ENCODE measurements around the gene SNX33. TPM values are rescaled to one million over a fixed set of nuclear protein-coding genes. Genes with fewer than 3 reads are reported as not detected.
"Not testable (repeated sequence)": the region's sequence is repeated elsewhere in the genome, so short reads cannot be mapped to it uniquely, and the experiment has no call there.

The SNX33 gene
- polyA plus RNA-seq, 4 donors = 11.0 to 19.8 (median 15.2) TPM

DNA sequence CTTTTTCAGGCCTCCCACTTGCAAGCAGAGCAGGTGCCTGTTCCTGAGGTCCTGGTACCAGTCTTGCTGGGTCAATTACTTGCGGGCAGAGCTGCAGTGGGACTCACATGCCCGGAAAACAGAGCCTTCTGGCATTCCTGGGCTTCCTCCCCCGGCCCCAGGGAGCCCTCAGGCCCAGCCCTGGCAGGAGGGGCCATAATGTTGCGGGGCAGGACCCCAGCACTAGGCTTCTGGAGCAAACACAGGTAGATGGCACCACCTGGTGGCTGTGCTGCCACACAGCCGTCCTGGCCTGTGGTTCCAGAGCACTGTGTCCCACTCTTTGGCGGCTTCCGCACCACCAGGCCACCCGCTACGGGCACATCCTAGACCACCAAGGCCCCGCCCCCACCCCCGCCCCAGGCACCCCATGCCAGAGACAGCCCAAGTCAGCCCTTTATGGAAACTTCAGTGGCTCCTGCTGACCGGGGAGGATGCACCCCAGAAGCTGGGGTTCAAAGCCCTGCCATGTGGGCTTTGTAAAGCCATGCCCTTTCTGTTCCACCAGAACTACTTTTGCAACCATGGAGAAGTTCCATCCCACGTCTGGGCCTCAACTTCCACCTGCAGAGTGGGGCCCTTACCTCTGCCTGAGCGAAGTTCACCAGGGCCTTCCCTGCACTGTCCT, 36.1 kb downstream of the SNX33 start:
- WGBS, 3 donors = 12 to 25% (median 17%) methylated on average over 13 to 14 of the region's 14 CpGs
- FAIRE-seq = not testable (repeated sequence)
- peak; percentile 50 to 80 for DNase-seq

DNA sequence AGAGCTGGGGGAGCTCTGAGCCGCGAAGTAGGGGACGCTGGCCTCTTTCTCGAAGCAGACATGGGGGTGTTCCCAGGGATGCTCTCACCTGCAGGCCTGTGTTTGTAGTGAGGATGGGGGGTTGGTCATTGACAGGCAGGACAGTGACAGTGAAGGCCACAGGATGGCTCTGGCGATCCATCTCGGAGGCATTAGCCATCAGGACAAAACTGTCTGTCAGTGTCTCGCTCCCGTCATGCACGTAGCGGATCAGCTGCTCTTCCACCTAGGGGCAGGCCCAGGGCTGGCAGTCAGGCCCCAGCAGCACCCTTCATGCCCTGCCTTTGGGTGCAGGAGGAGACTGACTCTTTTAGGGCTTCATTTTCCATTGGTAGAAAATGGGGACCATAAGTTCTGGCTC, 36.9 kb downstream of the SNX33 start:
- Histone ChIP-seq H3K4me3 (ENCODE audit: low read depth in 1 of 3, low read length in 3 of 3) (no peak overlapping the region), H3K27ac (ENCODE audit: low read depth in 1 of 3, low read length in 2 of 3) (no peak overlapping the region), H3K9me3 (ENCODE audit: control insufficient read depth in 2 of 2, insufficient read depth in 1 of 2, low read depth in 1 of 2, low read length in 1 of 2) (no peaks in the 10 kb centered on the region), H3K36me3 (ENCODE audit: control insufficient read depth in 3 of 3, insufficient read depth in 2 of 3, low read depth in 1 of 3, low read length in 3 of 3) (peaks cover 0 to 22% (median 0%) of the 10 kb centered on the region in 3 donors), H3K4me1 (ENCODE audit: control insufficient read depth in 3 of 3, insufficient read depth in 2 of 3, low read depth in 1 of 3, low read length in 2 of 3) (peaks cover 0 to 15% (median 0%) of the 10 kb centered on the region in 3 donors), H3K27me3 (ENCODE audit: control insufficient read depth in 3 of 3, insufficient read depth in 3 of 3, low read length in 3 of 3) (no peaks in the 10 kb centered on the region)
- no peak for FAIRE-seq
- WGBS, 3 donors = 88 to 92% (median 89%) methylated on average over 10 of the region's 10 CpGs
- DNase-seq = no peak

More for the DNA sequence above, 36.1 kb downstream of the SNX33 start:
- Histone ChIP-seq H3K4me1 (ENCODE audit: control insufficient read depth in 3 of 3, insufficient read depth in 2 of 3, low read depth in 1 of 3, low read length in 2 of 3) (peaks cover 0 to 15% (median 0%) of the 10 kb centered on the region in 3 donors), H3K36me3 (ENCODE audit: control insufficient read depth in 3 of 3, insufficient read depth in 2 of 3, low read depth in 1 of 3, low read length in 3 of 3) (peaks cover 0 to 16% (median 0%) of the 10 kb centered on the region in 3 donors)
- H3K27ac ChIP-seq (ENCODE audit: low read depth in 1 of 3, low read length in 2 of 3); H3K27me3 ChIP-seq (ENCODE audit: control insufficient read depth in 3 of 3, insufficient read depth in 3 of 3, low read length in 3 of 3); H3K9me3 ChIP-seq (ENCODE audit: control insufficient read depth in 2 of 2, insufficient read depth in 1 of 2, low read depth in 1 of 2, low read length in 1 of 2); H3K4me3 ChIP-seq (ENCODE audit: low read depth in 1 of 3, low read length in 3 of 3): not testable (repeated sequence)

DNA sequence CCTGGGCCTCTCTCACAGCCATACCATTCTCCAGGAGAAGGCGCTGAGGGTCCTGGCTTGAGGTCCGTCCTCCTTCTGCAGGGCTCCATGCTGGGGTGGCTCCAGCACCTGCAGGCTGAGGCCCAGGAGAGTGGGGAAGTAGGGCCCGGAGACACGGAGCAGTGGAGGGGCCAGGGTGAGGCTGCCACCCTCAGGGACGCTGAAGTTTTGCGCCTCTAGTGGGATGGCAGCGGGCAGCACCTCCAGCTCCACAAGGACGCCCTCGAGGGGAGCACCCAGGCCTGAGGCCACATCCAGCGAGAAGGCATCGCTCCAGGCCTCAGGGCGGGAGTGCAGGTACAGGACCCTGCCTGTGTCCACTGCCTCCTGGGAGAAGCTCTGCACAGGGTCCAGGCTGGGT, 37.5 kb downstream of the SNX33 start:
- no peaks in the 10 kb centered on the region for H3K27me3 ChIP-seq (ENCODE audit: control insufficient read depth in 3 of 3, insufficient read depth in 3 of 3, low read length in 3 of 3)
- H3K4me1 ChIP-seq (ENCODE audit: control insufficient read depth in 3 of 3, insufficient read depth in 2 of 3, low read depth in 1 of 3, low read length in 2 of 3) = peaks cover 0 to 11% (median 0%) of the 10 kb centered on the region in 3 donors
- no peaks in the 10 kb centered on the region for H3K9me3 ChIP-seq (ENCODE audit: control insufficient read depth in 2 of 2, insufficient read depth in 1 of 2, low read depth in 1 of 2, low read length in 1 of 2)
- FAIRE-seq (no peak), DNase-seq (no peak)
- H3K36me3 ChIP-seq (ENCODE audit: control insufficient read depth in 3 of 3, insufficient read depth in 2 of 3, low read depth in 1 of 3, low read length in 3 of 3) = peaks cover 0 to 22% (median 0%) of the 10 kb centered on the region in 3 donors
- H3K27ac ChIP-seq (ENCODE audit: low read depth in 1 of 3, low read length in 2 of 3) = no peak overlapping the region
- 72 to 80% (median 78%) methylated on average over 12 of the region's 12 CpGs for WGBS, 3 donors
- no peak overlapping the region for H3K4me3 ChIP-seq (ENCODE audit: low read depth in 1 of 3, low read length in 3 of 3)

DNA sequence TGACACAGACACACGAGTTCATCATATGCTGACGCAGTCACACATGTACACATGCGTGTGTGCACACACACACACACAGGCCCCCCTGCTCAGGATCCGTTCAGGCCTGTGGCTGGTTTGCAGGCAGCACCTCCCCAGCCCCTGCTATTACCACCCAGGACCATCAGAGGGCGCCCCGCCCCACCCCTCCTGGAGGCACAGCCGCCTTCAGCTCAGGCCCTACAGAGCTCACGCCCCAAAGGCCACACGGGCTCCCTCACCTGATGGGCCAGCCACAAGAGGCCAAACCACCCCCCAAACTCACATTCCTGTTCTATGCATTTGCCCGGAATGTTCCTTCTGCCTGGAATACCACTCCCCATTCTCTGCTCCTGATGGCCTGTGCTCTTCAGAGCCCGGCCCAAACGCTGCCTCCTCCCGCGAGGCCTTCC, 38.5 kb downstream of the SNX33 start:
- H3K4me1 ChIP-seq (ENCODE audit: control insufficient read depth in 3 of 3, insufficient read depth in 2 of 3, low read depth in 1 of 3, low read length in 2 of 3); H3K27ac ChIP-seq (ENCODE audit: low read depth in 1 of 3, low read length in 2 of 3); FAIRE-seq; H3K9me3 ChIP-seq (ENCODE audit: control insufficient read depth in 2 of 2, insufficient read depth in 1 of 2, low read depth in 1 of 2, low read length in 1 of 2); H3K27me3 ChIP-seq (ENCODE audit: control insufficient read depth in 3 of 3, insufficient read depth in 3 of 3, low read length in 3 of 3); H3K4me3 ChIP-seq (ENCODE audit: low read depth in 1 of 3, low read length in 3 of 3): not testable (repeated sequence)
- DNase-seq = peak; percentile 60 to 80
- WGBS, 3 donors = 29 to 33% (median 30%) methylated on average over 13 to 14 of the region's 14 CpGs
- peaks cover 0 to 21% (median 0%) of the 10 kb centered on the region in 3 donors for H3K36me3 ChIP-seq (ENCODE audit: control insufficient read depth in 3 of 3, insufficient read depth in 2 of 3, low read depth in 1 of 3, low read length in 3 of 3)

DNA sequence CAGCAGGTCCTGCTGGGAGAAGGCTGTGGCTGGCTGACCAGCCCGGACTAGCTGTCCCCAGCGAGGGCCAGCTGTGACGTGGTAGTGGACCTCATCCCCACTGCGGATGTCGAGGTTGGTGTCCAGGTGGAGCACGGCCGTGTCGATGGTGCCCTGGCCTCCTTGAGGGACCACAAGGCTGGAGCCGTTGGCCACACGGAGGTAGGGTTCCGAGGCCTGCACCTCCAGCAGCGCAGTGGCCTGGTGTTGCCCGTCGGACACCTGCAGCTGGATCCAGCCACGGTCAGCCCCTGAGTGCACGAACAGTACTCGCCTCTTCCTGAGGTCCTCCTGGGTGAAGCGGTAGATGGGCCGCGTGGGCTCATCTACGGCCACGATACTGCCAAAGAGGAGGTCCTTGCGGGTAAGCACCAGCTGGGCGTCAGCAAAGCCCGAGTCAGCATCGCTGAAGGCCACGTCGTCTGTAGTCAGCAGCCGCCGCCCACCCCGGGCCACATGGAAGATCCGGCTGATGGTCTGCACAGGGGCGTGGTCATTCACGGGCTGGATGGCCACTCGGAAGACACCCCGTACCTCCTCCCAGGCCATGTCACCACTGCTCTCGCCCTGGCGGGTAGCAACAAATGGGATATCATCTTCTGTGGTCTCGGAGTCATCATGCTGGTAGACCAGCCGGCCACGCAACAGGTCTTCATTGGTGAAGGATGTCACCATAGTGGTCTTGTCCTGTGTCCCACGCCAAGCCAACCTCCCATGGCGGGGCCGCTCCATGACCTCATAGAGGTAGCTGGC, 40.0 kb downstream of the SNX33 start:
- FAIRE-seq (no peak), DNase-seq (no peak)
- Histone ChIP-seq H3K27me3 (ENCODE audit: control insufficient read depth in 3 of 3, insufficient read depth in 3 of 3, low read length in 3 of 3) (no peaks in the 10 kb centered on the region), H3K9me3 (ENCODE audit: control insufficient read depth in 2 of 2, insufficient read depth in 1 of 2, low read depth in 1 of 2, low read length in 1 of 2) (no peaks in the 10 kb centered on the region), H3K27ac (ENCODE audit: low read depth in 1 of 3, low read length in 2 of 3) (no peak overlapping the region), H3K4me1 (ENCODE audit: control insufficient read depth in 3 of 3, insufficient read depth in 2 of 3, low read depth in 1 of 3, low read length in 2 of 3) (peaks cover 0 to 8% (median 0%) of the 10 kb centered on the region in 3 donors), H3K4me3 (ENCODE audit: low read depth in 1 of 3, low read length in 3 of 3) (no peak overlapping the region), H3K36me3 (ENCODE audit: control insufficient read depth in 3 of 3, insufficient read depth in 2 of 3, low read depth in 1 of 3, low read length in 3 of 3) (peaks cover 0 to 18% (median 0%) of the 10 kb centered on the region in 3 donors)
- 89 to 90% (median 89%) methylated on average over 42 to 44 of the region's 44 CpGs for WGBS, 3 donors

DNA sequence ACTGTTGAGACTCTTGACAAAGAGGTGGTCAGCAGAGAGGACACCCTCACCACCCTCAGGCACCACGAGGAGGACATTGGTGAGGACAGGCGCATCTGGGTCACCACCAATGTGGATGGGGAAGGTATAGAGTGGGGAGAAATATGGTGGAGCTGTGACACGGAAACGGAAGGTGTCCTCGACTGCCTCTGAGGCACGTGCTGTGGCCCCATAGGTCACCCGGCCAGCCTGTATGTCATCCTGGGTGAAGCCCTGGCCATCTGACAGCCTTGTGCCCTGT, 40.5 kb downstream of the SNX33 start:
- 86 to 91% (median 90%) methylated on average over 7 of the region's 7 CpGs for WGBS, 3 donors
- H3K4me1 ChIP-seq (ENCODE audit: control insufficient read depth in 3 of 3, insufficient read depth in 2 of 3, low read depth in 1 of 3, low read length in 2 of 3) = peaks cover 0 to 8% (median 0%) of the 10 kb centered on the region in 3 donors
- no peak for DNase-seq
- H3K27ac ChIP-seq (ENCODE audit: low read depth in 1 of 3, low read length in 2 of 3) = no peak overlapping the region
- no peaks in the 10 kb centered on the region for H3K9me3 ChIP-seq (ENCODE audit: control insufficient read depth in 2 of 2, insufficient read depth in 1 of 2, low read depth in 1 of 2, low read length in 1 of 2)
- peaks cover 0 to 18% (median 0%) of the 10 kb centered on the region in 3 donors for H3K36me3 ChIP-seq (ENCODE audit: control insufficient read depth in 3 of 3, insufficient read depth in 2 of 3, low read depth in 1 of 3, low read length in 3 of 3)
- FAIRE-seq = no peak
- H3K4me3 ChIP-seq (ENCODE audit: low read depth in 1 of 3, low read length in 3 of 3) = no peak overlapping the region
- H3K27me3 ChIP-seq (ENCODE audit: control insufficient read depth in 3 of 3, insufficient read depth in 3 of 3, low read length in 3 of 3) = no peaks in the 10 kb centered on the region

DNA sequence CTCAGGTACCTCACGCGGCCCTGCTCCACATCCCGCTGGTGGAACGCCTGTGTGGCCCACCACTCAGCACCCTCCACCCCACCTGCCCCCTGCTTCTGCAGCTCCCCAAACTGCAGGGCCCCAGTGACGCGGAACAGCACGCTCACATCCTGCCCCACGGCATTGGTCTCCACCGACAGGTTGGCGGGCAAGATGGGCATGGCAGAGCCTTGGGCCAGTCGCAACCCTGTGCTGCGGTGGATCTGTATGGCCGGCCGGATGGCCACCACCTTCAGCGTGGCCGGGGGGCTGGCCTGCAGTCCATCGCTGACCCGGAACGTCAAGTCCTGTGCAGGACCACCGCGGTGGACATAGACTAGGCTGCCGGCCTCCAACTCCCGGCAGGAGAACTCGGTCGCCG, 41.1 kb downstream of the SNX33 start:
- no peaks in the 10 kb centered on the region for H3K9me3 ChIP-seq (ENCODE audit: control insufficient read depth in 2 of 2, insufficient read depth in 1 of 2, low read depth in 1 of 2, low read length in 1 of 2)
- no peak overlapping the region for H3K27ac ChIP-seq (ENCODE audit: low read depth in 1 of 3, low read length in 2 of 3)
- H3K27me3 ChIP-seq (ENCODE audit: control insufficient read depth in 3 of 3, insufficient read depth in 3 of 3, low read length in 3 of 3) = no peaks in the 10 kb centered on the region
- DNase-seq (no peak), FAIRE-seq (no peak)
- peaks cover 0 to 4% (median 0%) of the 10 kb centered on the region in 3 donors for H3K4me1 ChIP-seq (ENCODE audit: control insufficient read depth in 3 of 3, insufficient read depth in 2 of 3, low read depth in 1 of 3, low read length in 2 of 3)
- no peak overlapping the region for H3K4me3 ChIP-seq (ENCODE audit: low read depth in 1 of 3, low read length in 3 of 3)
- peaks cover 0 to 16% (median 0%) of the 10 kb centered on the region in 3 donors for H3K36me3 ChIP-seq (ENCODE audit: control insufficient read depth in 3 of 3, insufficient read depth in 2 of 3, low read depth in 1 of 3, low read length in 3 of 3)
- 93 to 95% (median 94%) methylated on average over 26 of the region's 26 CpGs for WGBS, 3 donors

DNA sequence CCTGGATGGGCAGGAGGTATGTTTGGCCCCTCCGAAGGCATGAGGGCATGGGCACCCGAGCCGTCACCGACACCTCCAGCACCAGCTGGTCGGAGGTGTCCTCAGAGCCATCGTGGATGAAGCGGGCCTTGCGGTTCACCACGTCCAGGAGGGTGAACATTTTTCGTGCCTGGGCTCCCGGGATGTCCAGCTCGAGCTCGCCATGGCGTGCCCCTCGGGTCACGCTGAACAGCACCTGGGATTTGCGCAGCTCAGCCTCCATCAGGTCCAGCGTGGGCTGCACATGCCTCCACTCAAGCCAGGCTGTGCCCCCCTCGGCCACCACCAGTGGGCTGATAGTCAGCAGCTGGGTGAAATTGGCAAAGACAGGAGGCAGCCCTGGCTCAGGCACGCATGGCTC, 41.7 kb downstream of the SNX33 start:
- H3K9me3 ChIP-seq (ENCODE audit: control insufficient read depth in 2 of 2, insufficient read depth in 1 of 2, low read depth in 1 of 2, low read length in 1 of 2); FAIRE-seq; H3K27ac ChIP-seq (ENCODE audit: low read depth in 1 of 3, low read length in 2 of 3); H3K4me3 ChIP-seq (ENCODE audit: low read depth in 1 of 3, low read length in 3 of 3); H3K27me3 ChIP-seq (ENCODE audit: control insufficient read depth in 3 of 3, insufficient read depth in 3 of 3, low read length in 3 of 3); H3K4me1 ChIP-seq (ENCODE audit: control insufficient read depth in 3 of 3, insufficient read depth in 2 of 3, low read depth in 1 of 3, low read length in 2 of 3); DNase-seq: not testable (repeated sequence)
- H3K36me3 ChIP-seq (ENCODE audit: control insufficient read depth in 3 of 3, insufficient read depth in 2 of 3, low read depth in 1 of 3, low read length in 3 of 3) = peaks cover 0 to 11% (median 0%) of the 10 kb centered on the region in 3 donors
- 89 to 92% (median 90%) methylated on average over 20 of the region's 20 CpGs for WGBS, 3 donors
